GM12872 (cell line): ENCODE results near the gene ZNF17.

Experiments
- TF ChIP-seq, protein P1 (sequence below): IDR thresholded peaks from 3 replicates; pipeline ENCODE4 v1.5.1; 2011; ENCODE audit warnings: low read depth, mild to moderate bottlenecking, low read length, moderate library complexity; ENCODE audit not compliant: insufficient read depth

Gene ZNF17

GRCh38 chr19:57410877-57411671 is at the start of gene ZNF17:
ZNF17 (plus strand) TSS chr19:57411161; CDS start chr19:57413616, 2,455 bp downstream.
- TF ChIP-seq, protein P1, sequence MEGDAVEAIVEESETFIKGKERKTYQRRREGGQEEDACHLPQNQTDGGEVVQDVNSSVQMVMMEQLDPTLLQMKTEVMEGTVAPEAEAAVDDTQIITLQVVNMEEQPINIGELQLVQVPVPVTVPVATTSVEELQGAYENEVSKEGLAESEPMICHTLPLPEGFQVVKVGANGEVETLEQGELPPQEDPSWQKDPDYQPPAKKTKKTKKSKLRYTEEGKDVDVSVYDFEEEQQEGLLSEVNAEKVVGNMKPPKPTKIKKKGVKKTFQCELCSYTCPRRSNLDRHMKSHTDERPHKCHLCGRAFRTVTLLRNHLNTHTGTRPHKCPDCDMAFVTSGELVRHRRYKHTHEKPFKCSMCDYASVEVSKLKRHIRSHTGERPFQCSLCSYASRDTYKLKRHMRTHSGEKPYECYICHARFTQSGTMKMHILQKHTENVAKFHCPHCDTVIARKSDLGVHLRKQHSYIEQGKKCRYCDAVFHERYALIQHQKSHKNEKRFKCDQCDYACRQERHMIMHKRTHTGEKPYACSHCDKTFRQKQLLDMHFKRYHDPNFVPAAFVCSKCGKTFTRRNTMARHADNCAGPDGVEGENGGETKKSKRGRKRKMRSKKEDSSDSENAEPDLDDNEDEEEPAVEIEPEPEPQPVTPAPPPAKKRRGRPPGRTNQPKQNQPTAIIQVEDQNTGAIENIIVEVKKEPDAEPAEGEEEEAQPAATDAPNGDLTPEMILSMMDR: no peak

- TF ChIP-seq, protein P1: no peak
Measured at GRCh38 chr19:57362419-57362818, 48.5 kb upstream of the ZNF17 start.

DNA sequence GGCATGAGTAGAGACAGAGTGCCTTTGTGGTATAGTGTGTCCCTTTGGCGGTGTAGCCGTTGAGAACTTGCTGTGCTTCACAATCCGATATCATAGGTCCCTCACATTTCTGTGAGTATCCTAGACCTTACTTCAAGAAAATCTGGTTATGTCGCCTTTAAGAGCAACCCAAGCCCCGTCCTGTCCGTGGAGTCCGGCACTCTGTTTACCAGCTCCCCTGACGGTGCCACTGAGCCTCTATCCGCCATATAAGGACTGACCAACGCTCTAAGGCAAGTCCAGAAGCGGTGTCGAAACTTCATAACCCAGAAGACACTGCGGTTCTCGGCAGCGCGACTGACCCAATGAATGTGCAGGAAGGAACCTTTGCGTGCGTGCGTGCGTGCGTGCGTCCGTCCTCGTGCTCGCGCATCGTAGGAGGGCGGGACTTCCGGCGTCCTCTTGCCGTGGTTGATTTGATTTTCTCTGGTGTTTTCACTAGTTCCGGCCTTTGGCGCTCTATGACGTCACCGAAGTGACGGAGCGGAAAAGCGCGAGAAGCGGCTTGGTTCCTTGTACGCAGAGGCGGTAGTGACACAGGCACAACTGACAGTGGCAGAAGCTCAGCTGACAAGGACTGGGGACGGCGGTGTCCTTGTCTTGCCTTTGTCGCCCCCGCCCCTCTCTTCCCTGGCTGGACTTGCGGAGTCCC is 47.8 kb upstream of the ZNF17 start, which contains the start of the genes TRAPPC2B and ZNF547:
TSS of gene TRAPPC2B (plus strand) at position 555 of the 691 bp plus-strand sequence. CDS start 1,283 bp downstream, outside the sequence.
TSS of gene ZNF547 (plus strand) at position 555 of the 691 bp plus-strand sequence. CDS start 5,005 bp downstream, outside the sequence.
- TF ChIP-seq, protein P1: no peak

GRCh38 chr19:57363688-57364181 is 47.2 kb upstream of the ZNF17 start:
- TF ChIP-seq, protein P1: no peak

- TF ChIP-seq, protein P1: no peak
Measured at GRCh38 chr19:57366776-57367175, 44.2 kb upstream of the ZNF17 start.

- TF ChIP-seq, protein P1: no peak
Measured at GRCh38 chr19:57374179-57374578, 36.8 kb upstream of the ZNF17 start.

DNA sequence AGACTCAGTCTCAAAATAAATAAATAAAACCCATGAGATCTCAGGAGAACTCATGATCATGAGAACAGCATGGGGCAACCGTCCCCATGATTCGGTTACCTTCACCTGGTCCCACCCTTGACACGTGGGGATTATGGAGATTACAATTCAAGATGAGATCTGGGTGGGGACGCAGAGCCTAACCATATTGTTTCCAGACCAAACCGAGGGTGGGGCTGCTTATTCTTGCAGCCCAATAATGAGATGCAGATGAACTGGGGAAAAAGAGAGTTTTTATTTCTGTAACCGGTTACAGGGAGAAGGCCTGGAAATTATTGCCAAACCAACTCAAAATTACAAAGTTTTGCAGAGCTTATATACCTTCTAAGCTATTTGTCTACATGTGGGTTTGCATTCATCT is 34.8 kb upstream of the ZNF17 start:
- TF ChIP-seq, protein P1: no peak
